Sigmoid colon (tissue), 4 donors: ENCODE results near the gene TEX30.

Experiments
- POLR2A ChIP-seq, 2 donors: fragments of 450-650 bp; IDR thresholded peaks; one replicate each; pipeline ENCODE4 v1.6.1; 2016; ENCODE audit warnings: antibody characterized with exemption in 2 of 2, mild to moderate bottlenecking in 2 of 2, moderate library complexity in 2 of 2
- POLR2AphosphoS5 ChIP-seq, 4 donors: sonication (generic); formaldehyde crosslinking; IDR thresholded peaks; one replicate each; pipeline ENCODE4 v1.6.1; 2017; ENCODE audit warnings: antibody characterized with exemption in 4 of 4
- TF ChIP-seq, protein P1 (sequence below), 4 experiments: fragments of 450-650 bp in 3 of 4; fragments of 200-600 bp in 1 of 4; IDR thresholded peaks; one replicate each; pipeline ENCODE4 v1.5.1; 2016 to 2019; ENCODE audit warnings: antibody characterized with exemption in 4 of 4, mild to moderate bottlenecking in 3 of 4, moderate library complexity in 2 of 4

GRCh38 chr13:102772042-102772425 is 1.6 kb downstream of the TEX30 start:
- no peak for TF ChIP-seq POLR2AphosphoS5 (IDR thresholded peaks at IDR 0.05)
- TF ChIP-seq, protein P1, sequence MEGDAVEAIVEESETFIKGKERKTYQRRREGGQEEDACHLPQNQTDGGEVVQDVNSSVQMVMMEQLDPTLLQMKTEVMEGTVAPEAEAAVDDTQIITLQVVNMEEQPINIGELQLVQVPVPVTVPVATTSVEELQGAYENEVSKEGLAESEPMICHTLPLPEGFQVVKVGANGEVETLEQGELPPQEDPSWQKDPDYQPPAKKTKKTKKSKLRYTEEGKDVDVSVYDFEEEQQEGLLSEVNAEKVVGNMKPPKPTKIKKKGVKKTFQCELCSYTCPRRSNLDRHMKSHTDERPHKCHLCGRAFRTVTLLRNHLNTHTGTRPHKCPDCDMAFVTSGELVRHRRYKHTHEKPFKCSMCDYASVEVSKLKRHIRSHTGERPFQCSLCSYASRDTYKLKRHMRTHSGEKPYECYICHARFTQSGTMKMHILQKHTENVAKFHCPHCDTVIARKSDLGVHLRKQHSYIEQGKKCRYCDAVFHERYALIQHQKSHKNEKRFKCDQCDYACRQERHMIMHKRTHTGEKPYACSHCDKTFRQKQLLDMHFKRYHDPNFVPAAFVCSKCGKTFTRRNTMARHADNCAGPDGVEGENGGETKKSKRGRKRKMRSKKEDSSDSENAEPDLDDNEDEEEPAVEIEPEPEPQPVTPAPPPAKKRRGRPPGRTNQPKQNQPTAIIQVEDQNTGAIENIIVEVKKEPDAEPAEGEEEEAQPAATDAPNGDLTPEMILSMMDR (IDR thresholded peaks at IDR 0.05) = no peak
- TF ChIP-seq POLR2A (IDR thresholded peaks at IDR 0.05) = no peak
